Erythroblast (primary cell): ENCODE measurements around the gene CTNND2.

Source experiments
- GATA1 ChIP-seq: IDR thresholded peaks from 2 replicates; pipeline ENCODE4 v1.6.1; 2011; ENCODE audit warnings: low read depth, mild to moderate bottlenecking, control low read depth, low read length, moderate library complexity
- POLR2A ChIP-seq: IDR thresholded peaks from 2 replicates; pipeline ENCODE4 v1.6.1; 2011; ENCODE audit warnings: mild to moderate bottlenecking, low read length

DNA sequence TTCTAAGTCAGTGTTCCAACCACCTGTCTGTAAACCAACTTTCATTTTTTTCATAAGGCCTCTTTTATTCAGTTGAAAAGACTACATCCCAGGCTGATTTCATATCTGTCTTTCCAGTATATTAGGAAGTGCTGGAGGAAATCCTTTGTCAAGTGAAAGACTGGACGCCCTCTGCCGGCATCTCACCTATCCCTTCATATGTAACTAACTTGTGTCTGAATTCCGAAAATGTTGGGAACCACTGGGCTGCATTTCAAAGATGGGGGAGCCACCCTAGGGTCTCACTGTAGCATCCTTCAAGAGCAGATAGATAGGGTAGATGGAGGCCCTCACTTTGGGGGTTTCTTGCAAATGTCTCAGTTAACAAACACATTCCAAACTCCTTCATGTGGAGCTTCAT lies 569.8 kb downstream of the CTNND2 start:
- TF ChIP-seq POLR2A (no peak), GATA1 (no peak)
